Thyroid gland (tissue), 4 donors: ENCODE data around the gene VEPH1.

Experiments used
- CTCF ChIP-seq, 6 experiments: fragments of 200-600 bp in 3 of 6; fragments of 450-650 bp in 3 of 6; sonication (generic) in 3 of 6; IDR thresholded peaks; one replicate each; pipeline ENCODE4 v1.5.1; 2016 to 2019; ENCODE audit warnings: antibody characterized with exemption in 6 of 6, mild to moderate bottlenecking in 2 of 6, inconsistent platforms in 1 of 6, moderate library complexity in 1 of 6
- POLR2A ChIP-seq, 2 donors: fragments of 450-650 bp; IDR thresholded peaks; one replicate each; pipeline ENCODE4 v1.6.1; 2017; ENCODE audit warnings: antibody characterized with exemption in 2 of 2, mild to moderate bottlenecking in 2 of 2, moderate library complexity in 1 of 2

- TF ChIP-seq CTCF (IDR thresholded peaks at IDR 0.05) (no peak), POLR2A (IDR thresholded peaks at IDR 0.05) (no peak)
These were observed 135.0 kb downstream of the VEPH1 start for GRCh38 chr3:157368171-157368570.
